Measurements from ENCODE around the gene GJD3.

Gene GJD3

GRCh38 chr17:40320756-40321523 lies 43.6 kb downstream of the GJD3 start:
- no peak for DNase-seq

GRCh38 chr17:40319651-40320540 lies 44.6 kb downstream of the GJD3 start:
- DNase-seq: peak; percentile 68

GRCh38 chr17:40318830-40319391 lies 45.6 kb downstream of the GJD3 start:
- DNase-seq: no peak

GRCh38 chr17:40317880-40318829 lies 46.4 kb downstream of the GJD3 start:
- peak; percentile 94 for DNase-seq

GRCh38 chr17:40317345-40317873 lies 47.1 kb downstream of the GJD3 start:
- peak; percentile 65 for DNase-seq

GRCh38 chr17:40316571-40317344 lies 47.8 kb downstream of the GJD3 start:
- DNase-seq: no peak

GRCh38 chr17:40315678-40316570 lies 48.6 kb downstream of the GJD3 start:
- no peak for DNase-seq

- no peak for DNase-seq
Measured at GRCh38 chr17:40315206-40315605, 49.3 kb downstream of the GJD3 start.

- DNase-seq: peak; percentile 91
Measured at GRCh38 chr17:40314584-40314956, 50.0 kb downstream of the GJD3 start.

- DNase-seq: no peak
Measured at GRCh38 chr17:40313668-40314583, 50.6 kb downstream of the GJD3 start.

Data from activated CD4-positive, alpha-beta T cell treated with anti-CD3 and anti-CD28 coated beads for 48 hours (primary cell).